GM12878 (cell line): Measurements from ENCODE around the gene STK16. TPM values are rescaled to one million over a fixed set of nuclear protein-coding genes. Genes with fewer than 3 reads are reported as not detected.
A peak's percentile ranks its signal among the peaks of the same experiment; 100 is the strongest.

Source experiments
- ATF7 ChIP-seq: fragments of 450-650 bp; IDR thresholded peaks from 2 replicates; pipeline ENCODE4 v1.6.1; 2016; ENCODE audit warnings: low read depth, mild to moderate bottlenecking
- BACH1 ChIP-seq: fragments of 450-650 bp; IDR thresholded peaks from 2 replicates; pipeline ENCODE4 v1.6.1; 2017; ENCODE audit warnings: mild to moderate bottlenecking, borderline replicate concordance
- CEBPZ ChIP-seq: fragments of 150-350 bp; IDR thresholded peaks from 2 replicates; pipeline ENCODE4 v1.6.1; 2016; ENCODE audit warnings: low read depth, low read length
- ESRRA ChIP-seq: IDR thresholded peaks from 2 replicates; pipeline ENCODE4 v1.6.1; 2012; ENCODE audit warnings: mild to moderate bottlenecking, low read length, improper control_type of control experiment
- HCFC1 ChIP-seq: fragments of 150-350 bp; IDR thresholded peaks from 2 replicates; pipeline ENCODE4 v1.6.1; 2014; ENCODE audit warnings: low read length
- IKZF1 ChIP-seq: fragments of 450-650 bp; conservative IDR thresholded peaks from 2 replicates; pipeline ENCODE4 v1.6.1; 2017; ENCODE audit warnings: antibody characterized with exemption, mild to moderate bottlenecking
- MTA2 ChIP-seq: fragments of 450-650 bp; IDR thresholded peaks from 2 replicates; pipeline ENCODE4 v1.6.1; 2016; ENCODE audit warnings: low read depth, mild to moderate bottlenecking, moderate library complexity
- PKNOX1 ChIP-seq: fragments of 450-650 bp; IDR thresholded peaks from 2 replicates; pipeline ENCODE4 v1.6.1; 2016; ENCODE audit warnings: mild to moderate bottlenecking
- YBX1 ChIP-seq: fragments of 450-650 bp; IDR thresholded peaks from 2 replicates; pipeline ENCODE4 v1.6.1; 2016; ENCODE audit warnings: antibody characterized with exemption
- polyA plus RNA-seq, 11 experiments: library from polyadenylated mRNA; depleted of rRNA in 4 of 11; unstranded in 6 of 11; stranded (reverse) in 5 of 11; fragments of >200 nt; fragmentation: Nextera tagmentation in 4 of 11; fragmentation: Illumina TruSeq in 1 of 11; extraction: Ambion mirVana in 4 of 11; extraction: Trizol in 1 of 11; gene quantifications; 1 replicate in 1 of 11; 2 replicates in 10 of 11; pipeline versions ENCODE4 v1.2.1 to v1.2.3, GENCODE V29; 2011 to 2016; ENCODE audit warnings: inconsistent platforms in 2 of 11, missing spikeins in 2 of 11, low read depth in 1 of 11
- total RNA-seq, 4 experiments: library from RNA; depleted of rRNA in 3 of 4; stranded (reverse); fragments of >200 nt in 3 of 4; fragmentation: Illumina TruSeq in 1 of 4; extraction: Trizol in 1 of 4; gene quantifications; 2 replicates each; pipeline versions ENCODE4 v1.2.1 to v1.2.3, GENCODE V29; 2013 to 2021

Gene STK16
- total and polyA plus RNA-seq, 10 of the 15 experiments (the other 5 are each of a cell fraction or from before 2014, with no cell fraction given) = 4.3 to 50.1 (median 17.9) TPM

DNA sequence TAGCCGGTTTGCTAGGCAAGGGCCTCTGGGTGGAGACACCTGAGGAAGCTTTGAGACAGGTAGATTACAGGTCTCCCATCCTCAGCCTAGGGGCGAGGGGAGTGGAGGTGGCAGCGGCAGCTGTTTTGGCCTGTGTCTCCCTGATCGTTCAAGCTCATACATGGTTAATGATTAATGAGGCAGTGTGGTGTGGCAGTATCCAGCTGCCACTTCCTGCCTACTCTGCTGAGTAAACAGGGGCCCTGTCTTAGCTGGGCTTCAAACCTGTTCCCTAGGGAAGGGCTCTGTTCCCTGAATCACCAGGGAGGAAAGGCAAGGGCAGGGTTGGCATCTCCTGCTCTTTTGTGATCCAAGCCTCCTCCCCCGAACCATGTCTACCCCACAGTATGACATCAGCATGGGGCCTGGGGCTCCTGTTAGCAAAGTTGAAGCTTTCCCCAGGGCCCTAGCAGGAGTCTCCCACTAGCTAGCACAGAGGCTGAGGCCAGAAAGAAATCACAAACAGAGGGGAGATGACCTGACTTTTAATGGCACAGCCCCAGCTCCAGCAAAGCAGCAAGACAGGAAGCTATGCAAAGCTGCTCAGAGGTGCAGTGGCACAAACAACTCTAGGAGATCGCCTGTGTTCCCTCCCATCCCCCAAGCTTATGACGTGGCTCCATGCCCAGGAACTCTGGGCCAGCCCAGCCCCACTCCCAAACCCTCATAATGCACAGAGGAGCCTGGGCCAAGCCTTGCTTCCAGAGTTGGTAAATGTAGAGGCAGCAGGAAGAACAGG, 4.1 kb downstream of the STK16 start (continued):
- TF ChIP-seq CEBPZ (no peak), ESRRA (no peak), ATF7 (peak; percentile 77), HCFC1 (peak; percentile 22; the same call in 1 of the 2 replicates), MTA2 (peak; percentile 57), YBX1 (no peak), PKNOX1 (peak; percentile 79), BACH1 (peak; percentile 10; the same call in 1 of the 2 replicates), IKZF1 (peak; percentile 97)
- TF ChIP-seq, all 136 proteins: peak for 40
